PC-9 (cell line): ENCODE measurements around the gene TCEANC2. TPM values are rescaled to one million over a fixed set of nuclear protein-coding genes. Genes with fewer than 3 reads are reported as not detected.

Experiments
- BruUV-seq: library from RNA; stranded (reverse); fragments of 400-500 nt; replicated peaks from 2 replicates; lab custom pipeline; 2021; lab: Mats Ljungman, UMichigan
- CTCF ChIA-PET: fragments of 300-600 bp; sonication (Branson Sonifier 250); formaldehyde crosslinking; loops from one replicate; lab custom pipeline; 2022; ENCODE audit warnings: antibody characterized with exemption; lab: Charles Lee
- POLR2A ChIA-PET: fragments of 300-600 bp; sonication (Branson Sonifier 250); formaldehyde crosslinking; loops from one replicate; lab custom pipeline; 2022; ENCODE audit warnings: antibody characterized with exemption; ENCODE audit not compliant: unreplicated experiment; lab: Charles Lee
- DNase-seq, 2 experiments: peaks; one replicate each; pipeline versions ENCODE4 v3.0.0 to v3.0.0-alpha.2; 2015 to 2022; ENCODE audit warnings: mixed read lengths in 1 of 2
- H2AFZ ChIP-seq: fragments of 200-600 bp; sonication (generic); 2 replicates; pipeline ENCODE4 v1.8.1; 2017; ENCODE audit warnings: antibody characterized with exemption
- H3F3A ChIP-seq: fragments of 200-600 bp; sonication (generic); 2 replicates; pipeline ENCODE4 v1.8.1; 2017; ENCODE audit warnings: antibody characterized with exemption, mild to moderate bottlenecking, low read depth; ENCODE audit not compliant: insufficient read depth
- H3K27ac ChIP-seq: fragments of 200-600 bp; sonication (generic); 2 replicates; pipeline ENCODE4 v1.6.1; 2016; ENCODE audit warnings: mixed run types
- H3K27me3 ChIP-seq: fragments of 200-600 bp; sonication (generic); 2 replicates; pipeline ENCODE4 v1.6.1; 2016; ENCODE audit warnings: low read depth, mixed run types; ENCODE audit not compliant: insufficient read depth
- H3K36me3 ChIP-seq: fragments of 200-600 bp; sonication (generic); 2 replicates; pipeline ENCODE4 v1.6.1; 2016; ENCODE audit warnings: low read depth, mixed run types
- H3K4me1 ChIP-seq: fragments of 200-600 bp; sonication (generic); replicated peaks from 2 replicates; pipeline ENCODE4 v1.6.1; 2016; ENCODE audit warnings: mixed run types; ENCODE audit not compliant: insufficient read depth
- H3K4me2 ChIP-seq: fragments of 200-600 bp; sonication (generic); 2 replicates; pipeline ENCODE4 v1.6.1; 2017; ENCODE audit warnings: mixed run types
- H3K4me3 ChIP-seq: fragments of 200-600 bp; sonication (generic); 2 replicates; pipeline ENCODE4 v1.6.1; 2016; ENCODE audit warnings: mixed run types
- H3K79me2 ChIP-seq: fragments of 200-600 bp; sonication (generic); 2 replicates; pipeline ENCODE4 v1.6.1; 2017; ENCODE audit warnings: low read depth, mixed run types
- H3K9me2 ChIP-seq: fragments of 200-600 bp; sonication (generic); 2 replicates; pipeline ENCODE4 v1.8.1; 2017; ENCODE audit warnings: mild to moderate bottlenecking; ENCODE audit not compliant: insufficient read depth
- H3K9me3 ChIP-seq: fragments of 200-600 bp; sonication (generic); 2 replicates; pipeline ENCODE4 v1.8.1; 2016; ENCODE audit warnings: low read depth; ENCODE audit not compliant: insufficient read depth
- H4K20me1 ChIP-seq: fragments of 200-600 bp; sonication (generic); 2 replicates; pipeline ENCODE4 v1.8.1; 2017; ENCODE audit not compliant: insufficient read depth
- CTCF ChIP-seq: fragments of 200-600 bp; sonication (generic); conservative IDR thresholded peaks from 2 replicates; pipeline ENCODE4 v1.6.1; 2017; ENCODE audit warnings: mixed run types, antibody characterized with exemption, mild to moderate bottlenecking, moderate library complexity
- EZH2 ChIP-seq: fragments of 200-600 bp; sonication (generic); IDR thresholded peaks from 2 replicates; pipeline ENCODE4 v1.8.0; 2017; ENCODE audit warnings: antibody characterized with exemption, low read depth
- intact Hi-C: fragments of 100-400 bp; cut with micrococcal nuclease; formaldehyde crosslinking; loops from one replicate; pipeline ENCODE4 v1.10.0; 2022; ENCODE audit not compliant: unreplicated experiment
- microRNA-seq: library from miRNA; unstranded; fragments of <30 nt; microRNA quantifications from one replicate; pipeline ENCODE4 v1.2.0, GENCODE V29; 2021; ENCODE audit warnings: borderline number of aligned reads, borderline replicate concordance
- total RNA-seq: library from RNA; stranded (reverse); gene quantifications from 2 replicates; pipeline ENCODE4 v1.2.3, GENCODE V29; 2021

TCEANC2 gene
- total RNA-seq, 1 experiment from 2014 or later, result 11.5 TPM

- no peaks in the 10 kb centered on the region for H3K36me3 ChIP-seq
- no peaks in the 10 kb centered on the region for H3F3A ChIP-seq
- H3K27me3 ChIP-seq, result no peaks in the 10 kb centered on the region
- TF ChIP-seq EZH2 (no peak), CTCF (no peak)
- H3K9me2 ChIP-seq, result no peaks in the 10 kb centered on the region
- peaks cover 6% of the 10 kb centered on the region; the same call in 1 of the 2 replicates for H3K4me1 ChIP-seq
- no peak overlapping the region for H3K4me2 ChIP-seq
- H3K27ac ChIP-seq, result no peak overlapping the region
- no peak overlapping the region for H3K4me3 ChIP-seq
- DNase-seq, result peak; percentile 61 to 66
- ChIA-PET POLR2A (no interaction called here), CTCF (no interaction called here)
- H3K9me3 ChIP-seq, result no peaks in the 10 kb centered on the region
- no TSS peak for BruUV-seq
- no peak overlapping the region for H2AFZ ChIP-seq
- intact Hi-C loops, result no loop called here
- H4K20me1 ChIP-seq, result no peaks in the 10 kb centered on the region
- H3K79me2 ChIP-seq, result no peaks in the 10 kb centered on the region
These were observed 100.4 kb downstream of the TCEANC2 start for GRCh38 chr1:54153535-54154439.

Small RNAs within 50 kb of the gene (microRNA-seq; reads per million reads assigned to microRNA genes)
- gene MIR4781, result not detected

Other genes starting within 250 kb of the TCEANC2 start
- gene NDC1, start 215.3 kb upstream of the TCEANC2 start, total RNA-seq, result 29.7 and 47.6 TPM in 2 replicates
- gene YIPF1, start 163.8 kb upstream of the TCEANC2 start, total RNA-seq, result 23.3 and 26.1 TPM in 2 replicates
- gene DIO1, start 159.4 kb upstream of the TCEANC2 start, total RNA-seq, result not detected in 2 replicates
- gene IFT25, start 107.9 kb upstream of the TCEANC2 start, total RNA-seq, result 98.8 and 128 TPM in 2 replicates
- 78.7 and 82.7 TPM in 2 replicates for gene LRRC42, start 107.3 kb upstream of the TCEANC2 start, total RNA-seq
- gene LDLRAD1, start 35.4 kb upstream of the TCEANC2 start, total RNA-seq, result 1.6 TPM in 2 replicates
- gene TMEM59, start 404 bp upstream of the TCEANC2 start, total RNA-seq, result 239 and 287 TPM in 2 replicates
- gene CDCP2, start 99.4 kb downstream of the TCEANC2 start, total RNA-seq, result not detected in 2 replicates
- 6.5 and 6.7 TPM in 2 replicates for gene CYB5RL, start 146.4 kb downstream of the TCEANC2 start, total RNA-seq
- 180 and 198 TPM in 2 replicates for gene MRPL37, start 146.6 kb downstream of the TCEANC2 start, total RNA-seq